ENCODE measurements around the gene NDUFB2.

- no peak for TF ChIP-seq CTCF (IDR thresholded peaks at IDR 0.05; ENCODE audit: poor library complexity, severe bottlenecking)
- no peak for TF ChIP-seq MXI1 (conservative IDR thresholded peaks at IDR 0.05; ENCODE audit: poor library complexity, severe bottlenecking)
- TF ChIP-seq EZH2 (IDR thresholded peaks at IDR 0.05; ENCODE audit: borderline replicate concordance, insufficient read depth, low read length, poor library complexity, severe bottlenecking), result no peak
- no peak for TF ChIP-seq REST (IDR thresholded peaks at IDR 0.05; ENCODE audit: borderline replicate concordance)
- no peak for TF ChIP-seq TAF1 (IDR thresholded peaks at IDR 0.05; ENCODE audit: low read depth)
- TF ChIP-seq EP300 (conservative IDR thresholded peaks at IDR 0.05; ENCODE audit: poor library complexity, severe bottlenecking), result no peak
- TF ChIP-seq SMC3 (conservative IDR thresholded peaks at IDR 0.05; ENCODE audit: poor library complexity), result no peak
Measured at GRCh38 chr7:140688341-140688740, 8.2 kb upstream of the NDUFB2 start.

All from neural cell (in vitro differentiated cells).